ENCODE results near the gene NHLRC4. TPM values are rescaled to one million over a fixed set of nuclear protein-coding genes. Genes with fewer than 3 reads are reported as not detected.

Gene NHLRC4
- total RNA-seq, 3 donors from 2014 or later = 0.26 to 0.82 (median 0.36) TPM

GRCh38 chr16:586047-586644 lies 19.3 kb downstream of the NHLRC4 start:
- no peaks in the 10 kb centered on the region for H3K36me3 ChIP-seq (ENCODE audit: low read depth)
- no peaks in the 10 kb centered on the region for H3K9me3 ChIP-seq
- TF ChIP-seq, protein P1, sequence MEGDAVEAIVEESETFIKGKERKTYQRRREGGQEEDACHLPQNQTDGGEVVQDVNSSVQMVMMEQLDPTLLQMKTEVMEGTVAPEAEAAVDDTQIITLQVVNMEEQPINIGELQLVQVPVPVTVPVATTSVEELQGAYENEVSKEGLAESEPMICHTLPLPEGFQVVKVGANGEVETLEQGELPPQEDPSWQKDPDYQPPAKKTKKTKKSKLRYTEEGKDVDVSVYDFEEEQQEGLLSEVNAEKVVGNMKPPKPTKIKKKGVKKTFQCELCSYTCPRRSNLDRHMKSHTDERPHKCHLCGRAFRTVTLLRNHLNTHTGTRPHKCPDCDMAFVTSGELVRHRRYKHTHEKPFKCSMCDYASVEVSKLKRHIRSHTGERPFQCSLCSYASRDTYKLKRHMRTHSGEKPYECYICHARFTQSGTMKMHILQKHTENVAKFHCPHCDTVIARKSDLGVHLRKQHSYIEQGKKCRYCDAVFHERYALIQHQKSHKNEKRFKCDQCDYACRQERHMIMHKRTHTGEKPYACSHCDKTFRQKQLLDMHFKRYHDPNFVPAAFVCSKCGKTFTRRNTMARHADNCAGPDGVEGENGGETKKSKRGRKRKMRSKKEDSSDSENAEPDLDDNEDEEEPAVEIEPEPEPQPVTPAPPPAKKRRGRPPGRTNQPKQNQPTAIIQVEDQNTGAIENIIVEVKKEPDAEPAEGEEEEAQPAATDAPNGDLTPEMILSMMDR (IDR thresholded peaks at IDR 0.05) = no peak
- no peak for ATAC-seq
- intact Hi-C loops (cut with DNase I, micrococcal nuclease) = no loop called here
- DNase-seq = no peak
- peaks cover 14% of the 10 kb centered on the region for H3K4me1 ChIP-seq (ENCODE audit: low read depth)
- no peak overlapping the region for H3K4me3 ChIP-seq

DNA sequence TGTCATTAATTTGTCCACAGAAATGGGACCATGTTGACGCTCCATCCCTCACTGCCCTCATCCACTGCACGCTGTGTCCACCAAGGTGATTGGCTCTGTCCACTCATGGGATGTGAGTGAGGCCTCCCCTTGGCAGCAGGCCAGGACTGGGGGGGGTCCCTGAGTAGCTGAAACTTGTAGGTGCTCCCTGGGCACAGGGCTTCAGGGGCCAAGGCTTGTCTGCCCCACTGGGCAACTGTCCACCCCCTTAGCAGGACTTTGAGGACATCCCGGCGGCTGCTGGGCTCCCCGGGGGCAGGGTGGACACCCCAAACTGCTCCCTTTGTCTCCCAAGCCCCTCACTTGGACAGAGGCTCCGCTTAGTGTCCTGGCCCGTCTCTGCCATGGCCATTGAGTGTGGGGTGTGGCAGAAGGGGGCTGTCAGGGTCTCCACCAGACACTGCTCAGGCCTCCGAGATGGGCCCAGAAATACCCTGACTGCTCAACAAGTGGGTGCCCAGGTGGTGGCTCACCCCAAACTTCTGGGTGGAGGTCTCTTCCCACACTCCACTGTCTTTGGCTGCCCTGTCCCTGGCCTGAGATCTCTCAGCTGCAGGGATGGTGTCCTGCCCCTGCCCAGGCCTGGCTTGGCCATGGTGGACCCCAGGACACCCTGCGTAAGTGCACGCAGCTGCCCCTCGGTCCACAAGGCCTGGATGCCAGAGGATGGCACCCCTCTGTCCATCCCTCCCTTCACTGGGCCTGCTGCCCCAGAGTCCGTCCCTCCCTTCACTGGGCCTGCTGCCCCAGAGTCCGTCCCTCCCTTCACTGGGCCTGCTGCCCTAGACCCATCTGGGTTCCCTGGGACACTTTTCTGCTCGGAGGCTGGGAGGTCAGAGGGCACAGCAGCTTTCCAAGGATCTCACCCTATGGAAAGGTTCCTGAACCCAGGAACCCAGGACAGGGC lies 20.1 kb downstream of the NHLRC4 start:
- TF ChIP-seq, protein P1 (IDR thresholded peaks at IDR 0.05) = no peak
- DNase-seq (peak in 1 of 3 donors; percentile 59), ATAC-seq (no peak)
- no peak overlapping the region for H3K4me3 ChIP-seq
- peaks cover 22% of the 10 kb centered on the region for H3K4me1 ChIP-seq (ENCODE audit: low read depth)
- H3K36me3 ChIP-seq (ENCODE audit: low read depth) = no peaks in the 10 kb centered on the region
- H3K9me3 ChIP-seq = no peaks in the 10 kb centered on the region
- intact Hi-C loops (cut with DNase I, micrococcal nuclease) = no loop called here

DNA sequence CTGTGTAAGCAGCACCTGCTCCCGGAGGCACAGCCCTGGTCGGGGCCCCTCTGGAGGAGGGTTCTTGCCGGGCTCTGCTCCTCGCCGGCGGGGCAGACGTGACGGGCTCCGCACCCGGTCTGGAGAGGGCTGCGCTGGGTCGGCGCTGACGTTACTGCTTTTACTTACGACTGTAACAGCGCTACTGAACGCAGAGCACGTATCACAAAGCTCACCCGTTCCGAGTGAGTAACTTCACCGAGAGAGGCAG lies 21.8 kb downstream of the NHLRC4 start:
- intact Hi-C loops (cut with DNase I, micrococcal nuclease) = no loop called here
- ATAC-seq (peak; percentile 0), DNase-seq (peak; percentile 53 to 80 (median 72))
- H3K36me3 ChIP-seq (ENCODE audit: low read depth) = no peaks in the 10 kb centered on the region
- peaks cover 39% of the 10 kb centered on the region for H3K4me1 ChIP-seq (ENCODE audit: low read depth)
- H3K4me3 ChIP-seq = peak overlapping the region; percentile 90
- no peaks in the 10 kb centered on the region for H3K9me3 ChIP-seq
- TF ChIP-seq, protein P1 (IDR thresholded peaks at IDR 0.05) = no peak

DNA sequence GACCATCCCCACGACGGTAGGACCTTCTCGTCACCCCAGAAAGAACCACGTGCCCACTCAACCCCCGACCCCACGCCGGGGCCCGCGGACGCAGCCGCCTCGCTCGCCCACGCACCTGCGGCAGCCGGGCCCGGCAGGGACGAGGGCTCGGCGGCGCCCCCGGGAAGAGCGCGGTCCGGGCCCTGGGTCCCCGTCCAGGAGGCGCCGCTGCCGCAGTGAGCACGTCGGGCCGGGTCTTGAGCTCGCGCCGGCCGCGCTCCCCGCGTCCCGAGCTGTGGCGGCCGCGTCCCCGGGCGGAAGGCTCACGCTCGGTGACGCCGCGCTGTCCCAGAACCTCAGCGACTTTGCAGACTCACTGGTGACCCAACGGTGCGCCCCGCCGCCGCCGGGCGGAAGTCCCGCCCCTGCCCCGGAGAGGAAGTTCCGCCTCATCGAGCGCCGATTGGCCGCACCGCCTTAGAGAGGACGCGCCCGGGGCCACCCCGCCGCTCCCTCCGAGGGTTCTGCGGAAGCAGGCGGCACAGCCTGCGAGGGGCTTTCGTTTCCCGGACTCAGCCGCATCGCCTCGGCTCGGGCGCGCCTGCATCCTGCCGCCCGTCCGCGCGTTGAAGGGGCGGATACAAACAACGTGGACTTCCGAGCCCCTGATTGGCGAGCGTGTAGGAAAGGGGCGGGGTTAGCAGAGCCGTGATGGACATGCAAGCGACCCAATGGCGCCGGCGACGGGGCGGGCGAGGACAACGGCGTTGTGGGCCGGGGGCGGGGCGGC lies 22.3 kb downstream of the NHLRC4 start:
- intact Hi-C loops (cut with DNase I, micrococcal nuclease) = no loop called here
- peak; percentile 79 for ATAC-seq
- Histone ChIP-seq H3K4me3 (peak overlapping the region; percentile 90), H3K9me3 (no peaks in the 10 kb centered on the region), H3K36me3 (ENCODE audit: low read depth) (no peaks in the 10 kb centered on the region), H3K4me1 (ENCODE audit: low read depth) (peaks cover 40% of the 10 kb centered on the region)
- TF ChIP-seq, protein P1 (IDR thresholded peaks at IDR 0.05) = no peak
- peak; percentile 98 to 99 (median 99) for DNase-seq

DNA sequence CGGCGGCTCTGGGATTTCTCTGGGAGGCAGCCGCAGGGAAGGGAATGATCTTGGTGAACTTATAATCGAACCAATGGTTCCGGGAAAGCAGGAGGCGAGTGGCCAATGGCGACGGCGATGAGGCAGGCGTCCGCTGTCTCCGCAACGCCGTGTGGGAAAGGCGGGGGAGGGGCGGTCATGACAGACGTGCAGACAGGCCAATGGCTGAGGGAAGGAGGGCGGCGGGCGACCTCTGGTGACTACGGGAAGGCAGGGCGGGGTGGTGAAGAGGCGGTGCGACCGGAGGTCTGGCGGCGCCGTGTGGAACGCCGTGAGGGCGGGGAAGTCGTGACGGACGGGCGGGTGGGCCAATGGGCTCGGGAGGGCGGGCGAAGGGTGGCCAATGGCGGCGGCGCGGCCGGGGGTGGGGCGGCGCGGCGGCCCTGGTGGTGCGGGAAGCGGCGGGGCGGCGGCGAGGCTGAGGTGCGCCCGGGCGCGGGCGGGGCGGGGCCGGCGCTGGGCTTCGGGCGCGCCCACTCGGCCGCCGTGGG lies 22.9 kb downstream of the NHLRC4 start, which contains the start of gene RAB40C:
RAB40C (plus strand) TSS at position 409 of the 530 bp plus-strand sequence. CDS start 226 bp downstream, outside the sequence.
- ATAC-seq = peak; percentile 82
- DNase-seq = peak; percentile 99 to 100 (median 99)
- H3K9me3 ChIP-seq = no peaks in the 10 kb centered on the region
- TF ChIP-seq, protein P1 (IDR thresholded peaks at IDR 0.05) = peak; percentile 28
- H3K4me3 ChIP-seq = peak within 1 kb of the TSS; percentile 90
- intact Hi-C loops (cut with DNase I, micrococcal nuclease) = loop anchor here in 1 of 2 donors (10.0 kb wide), 1 partner anchor 65 kb away; no protein-coding TSS in a partner anchor
- no peaks in the 10 kb centered on the region for H3K36me3 ChIP-seq (ENCODE audit: low read depth)
- peaks cover 45% of the 10 kb centered on the region for H3K4me1 ChIP-seq (ENCODE audit: low read depth)
